Parathyroid adenoma (tissue), 2 donors: ENCODE results near the gene MAPK8IP3.

Experiments
- H2AFZ ChIP-seq: fragments of 300-600 bp; sonication (generic); one replicate; pipeline ENCODE4 v1.7.0; 2017; ENCODE audit warnings: antibody characterized with exemption, mild to moderate bottlenecking
- H3K27ac ChIP-seq: fragments of 300-600 bp; sonication (generic); one replicate; pipeline ENCODE4 v1.7.0; 2017
- H3K27me3 ChIP-seq: fragments of 300-600 bp; sonication (generic); one replicate; pipeline ENCODE4 v1.7.0; 2017; ENCODE audit warnings: low read length; ENCODE audit not compliant: control insufficient read depth, insufficient read depth
- H3K36me3 ChIP-seq: fragments of 300-600 bp; sonication (generic); one replicate; pipeline ENCODE4 v1.7.0; 2017; ENCODE audit warnings: low read length; ENCODE audit not compliant: control insufficient read depth, insufficient read depth
- H3K4me1 ChIP-seq: fragments of 300-600 bp; sonication (generic); one replicate; pipeline ENCODE4 v1.7.0; 2017; ENCODE audit warnings: control low read depth
- H3K4me2 ChIP-seq: fragments of 300-600 bp; sonication (generic); one replicate; pipeline ENCODE4 v1.7.0; 2017; ENCODE audit warnings: low read length
- H3K4me3 ChIP-seq: fragments of 300-600 bp; sonication (generic); one replicate; pipeline ENCODE4 v1.7.0; 2017; ENCODE audit warnings: low read depth, low read length
- H3K79me2 ChIP-seq: fragments of 300-600 bp; sonication (generic); one replicate; pipeline ENCODE4 v1.7.0; 2017; ENCODE audit warnings: control low read depth
- H3K9ac ChIP-seq: fragments of 300-600 bp; sonication (generic); one replicate; pipeline ENCODE4 v1.7.0; 2017; ENCODE audit warnings: mild to moderate bottlenecking
- H3K9me3 ChIP-seq: fragments of 300-600 bp; sonication (generic); one replicate; pipeline ENCODE4 v1.7.0; 2017; ENCODE audit warnings: low read length; ENCODE audit not compliant: control insufficient read depth
- TF ChIP-seq, protein P1 (sequence below): fragments of 300-600 bp; sonication (generic); IDR thresholded peaks from one replicate; pipeline ENCODE4 v1.7.0; 2017; ENCODE audit warnings: antibody characterized with exemption, mild to moderate bottlenecking
- donor health status: primary hyperparathyroidism.

MAPK8IP3 gene

DNA sequence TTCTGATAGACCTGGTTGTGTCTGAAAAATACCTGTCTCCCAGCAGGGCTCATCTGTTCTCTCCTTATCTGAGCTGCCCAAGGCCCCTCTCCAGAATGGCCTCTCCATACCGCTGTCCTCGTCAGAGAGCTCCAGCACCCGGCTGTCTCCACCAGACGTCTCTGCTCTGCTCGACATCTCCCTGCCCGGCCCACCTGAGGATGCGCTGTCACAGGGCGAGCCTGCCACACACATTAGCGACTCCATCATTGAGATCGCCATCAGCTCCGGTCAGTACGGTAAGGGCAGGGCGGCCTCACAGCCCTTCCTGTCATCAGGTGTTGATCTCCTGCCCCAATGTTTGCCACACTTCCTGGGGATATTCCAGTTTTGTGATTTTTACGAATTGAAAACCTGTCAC is 38.1 kb upstream of the MAPK8IP3 start:
- Histone ChIP-seq H3K4me2 (no peak overlapping the region), H3K4me3 (no peak overlapping the region), H3K27ac (no peak overlapping the region), H3K9ac (no peak overlapping the region), H3K36me3 (no peaks in the 10 kb centered on the region), H3K79me2 (no peaks in the 10 kb centered on the region), H3K27me3 (no peaks in the 10 kb centered on the region), H3K4me1 (no peaks in the 10 kb centered on the region), H2AFZ (no peak overlapping the region), H3K9me3 (no peaks in the 10 kb centered on the region)
- TF ChIP-seq, protein P1, sequence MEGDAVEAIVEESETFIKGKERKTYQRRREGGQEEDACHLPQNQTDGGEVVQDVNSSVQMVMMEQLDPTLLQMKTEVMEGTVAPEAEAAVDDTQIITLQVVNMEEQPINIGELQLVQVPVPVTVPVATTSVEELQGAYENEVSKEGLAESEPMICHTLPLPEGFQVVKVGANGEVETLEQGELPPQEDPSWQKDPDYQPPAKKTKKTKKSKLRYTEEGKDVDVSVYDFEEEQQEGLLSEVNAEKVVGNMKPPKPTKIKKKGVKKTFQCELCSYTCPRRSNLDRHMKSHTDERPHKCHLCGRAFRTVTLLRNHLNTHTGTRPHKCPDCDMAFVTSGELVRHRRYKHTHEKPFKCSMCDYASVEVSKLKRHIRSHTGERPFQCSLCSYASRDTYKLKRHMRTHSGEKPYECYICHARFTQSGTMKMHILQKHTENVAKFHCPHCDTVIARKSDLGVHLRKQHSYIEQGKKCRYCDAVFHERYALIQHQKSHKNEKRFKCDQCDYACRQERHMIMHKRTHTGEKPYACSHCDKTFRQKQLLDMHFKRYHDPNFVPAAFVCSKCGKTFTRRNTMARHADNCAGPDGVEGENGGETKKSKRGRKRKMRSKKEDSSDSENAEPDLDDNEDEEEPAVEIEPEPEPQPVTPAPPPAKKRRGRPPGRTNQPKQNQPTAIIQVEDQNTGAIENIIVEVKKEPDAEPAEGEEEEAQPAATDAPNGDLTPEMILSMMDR: no peak

DNA sequence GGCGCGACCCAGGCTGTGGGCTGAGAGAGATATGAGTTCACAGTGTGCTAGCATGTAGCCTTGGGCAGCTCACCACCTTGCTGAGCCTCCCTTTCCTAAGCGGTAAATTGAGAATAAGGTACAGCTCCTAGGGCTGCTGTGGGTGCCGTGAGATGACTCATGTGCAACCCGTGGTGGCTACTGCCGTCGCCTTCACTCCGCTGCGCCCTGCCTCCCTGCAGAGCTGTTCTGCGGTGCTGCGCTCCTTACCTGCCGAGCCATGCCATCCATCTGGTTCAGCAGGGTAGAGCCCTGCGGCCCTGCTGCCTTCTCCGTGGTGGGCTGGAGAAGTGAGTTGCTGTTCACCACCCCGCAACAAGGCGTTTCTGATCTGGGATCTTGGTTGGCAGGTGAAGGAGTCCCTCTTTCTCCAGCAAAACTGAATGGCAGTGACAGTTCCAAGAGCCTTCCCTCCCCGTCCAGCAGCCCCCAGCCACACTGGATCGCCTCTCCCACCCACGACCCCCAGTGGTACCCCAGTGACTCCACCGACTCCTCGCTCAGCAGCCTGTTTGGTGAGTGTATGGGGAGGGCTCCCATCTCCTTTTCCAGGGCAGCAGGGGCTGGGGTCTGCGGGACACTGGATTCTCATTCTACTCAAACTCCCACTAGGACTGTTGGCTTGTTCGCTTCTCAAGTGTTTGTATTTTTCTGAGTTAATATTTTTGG is 37.2 kb upstream of the MAPK8IP3 start:
- Histone ChIP-seq H3K36me3 (no peaks in the 10 kb centered on the region), H3K9me3 (no peaks in the 10 kb centered on the region), H3K4me3 (no peak overlapping the region), H3K9ac (no peak overlapping the region), H3K4me2 (no peak overlapping the region), H3K79me2 (no peaks in the 10 kb centered on the region), H3K27ac (no peak overlapping the region), H2AFZ (no peak overlapping the region), H3K27me3 (no peaks in the 10 kb centered on the region), H3K4me1 (no peaks in the 10 kb centered on the region)
- TF ChIP-seq, protein P1: no peak

DNA sequence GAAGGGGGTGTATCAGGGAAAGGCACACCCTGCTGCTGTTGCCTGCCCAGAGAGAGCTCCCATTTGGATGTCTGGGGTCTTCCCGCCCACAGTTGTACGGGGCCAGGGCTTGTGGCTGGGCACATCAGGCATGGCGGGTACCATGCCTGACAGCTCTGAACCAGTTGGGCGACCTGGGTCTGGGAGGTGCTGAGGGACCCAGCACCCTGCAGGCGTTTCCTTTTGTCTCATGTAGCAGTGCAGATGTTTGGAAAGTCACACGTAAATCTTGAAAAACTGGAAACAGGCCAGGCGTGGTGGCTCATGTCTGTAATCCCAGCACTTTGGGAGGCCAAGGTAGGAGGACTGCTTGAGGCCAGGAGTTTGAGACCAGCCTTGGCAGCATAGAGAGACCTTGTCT is 36.3 kb upstream of the MAPK8IP3 start:
- H3K27me3 ChIP-seq: no peaks in the 10 kb centered on the region
- no peak overlapping the region for H3K27ac ChIP-seq
- H3K9ac ChIP-seq: no peak overlapping the region
- no peaks in the 10 kb centered on the region for H3K9me3 ChIP-seq
- H3K4me3 ChIP-seq: no peak overlapping the region
- no peaks in the 10 kb centered on the region for H3K36me3 ChIP-seq
- no peaks in the 10 kb centered on the region for H3K79me2 ChIP-seq
- no peaks in the 10 kb centered on the region for H3K4me1 ChIP-seq
- no peak overlapping the region for H3K4me2 ChIP-seq
- TF ChIP-seq, protein P1: no peak
- H2AFZ ChIP-seq: no peak overlapping the region

DNA sequence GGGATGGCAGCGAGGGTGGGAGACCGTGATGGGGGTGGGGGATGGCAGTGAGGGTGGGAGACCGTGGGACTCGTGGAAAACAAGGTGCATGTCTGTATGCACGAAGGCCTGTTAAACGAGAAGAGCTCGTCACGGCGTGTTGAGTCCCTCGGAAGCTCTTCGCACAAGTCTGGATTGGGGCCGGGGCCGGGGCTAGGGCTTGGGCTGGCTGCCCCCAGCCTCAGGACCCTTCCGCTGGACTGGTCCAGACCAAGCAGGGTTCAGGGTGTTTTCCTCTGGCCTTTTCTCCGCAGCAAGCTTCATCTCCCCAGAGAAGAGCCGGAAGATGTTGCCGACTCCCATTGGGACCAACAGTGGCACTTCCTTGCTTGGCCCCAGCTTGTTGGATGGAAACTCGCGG is 35.6 kb upstream of the MAPK8IP3 start:
- no peaks in the 10 kb centered on the region for H3K36me3 ChIP-seq
- no peak overlapping the region for H3K4me3 ChIP-seq
- H3K4me2 ChIP-seq: no peak overlapping the region
- no peaks in the 10 kb centered on the region for H3K79me2 ChIP-seq
- TF ChIP-seq, protein P1: no peak
- no peaks in the 10 kb centered on the region for H3K27me3 ChIP-seq
- H3K4me1 ChIP-seq: no peaks in the 10 kb centered on the region
- no peaks in the 10 kb centered on the region for H3K9me3 ChIP-seq
- no peak overlapping the region for H2AFZ ChIP-seq
- no peak overlapping the region for H3K9ac ChIP-seq
- H3K27ac ChIP-seq: no peak overlapping the region

DNA sequence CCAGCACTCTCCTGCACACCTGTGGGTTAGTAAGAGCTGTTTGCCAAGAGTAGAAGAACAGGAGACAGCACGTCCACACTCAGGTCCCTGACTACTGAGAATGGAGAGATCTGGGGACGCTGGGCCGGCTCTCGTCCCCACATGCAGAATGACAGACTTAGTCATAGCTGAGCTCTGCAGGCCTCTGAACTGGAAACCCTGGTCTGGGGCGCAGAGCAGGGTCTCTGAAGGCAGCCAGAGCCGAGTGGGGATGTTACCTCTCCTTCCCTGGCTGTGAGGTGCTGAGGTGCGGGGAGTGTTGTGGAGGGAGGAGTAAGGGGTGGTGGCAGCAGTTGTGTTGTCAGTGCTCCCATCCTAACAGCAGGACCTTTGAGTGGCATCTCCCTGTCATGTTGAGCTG is 35.1 kb upstream of the MAPK8IP3 start:
- Histone ChIP-seq H3K27ac (no peak overlapping the region), H2AFZ (no peak overlapping the region), H3K79me2 (no peaks in the 10 kb centered on the region), H3K27me3 (no peaks in the 10 kb centered on the region), H3K9me3 (no peaks in the 10 kb centered on the region), H3K9ac (no peak overlapping the region), H3K36me3 (no peaks in the 10 kb centered on the region), H3K4me1 (no peaks in the 10 kb centered on the region), H3K4me3 (no peak overlapping the region), H3K4me2 (no peak overlapping the region)
- TF ChIP-seq, protein P1: no peak
